ENCODE results near the gene SLC6A11. TPM values are rescaled to one million over a fixed set of nuclear protein-coding genes. Genes with fewer than 3 reads are reported as not detected.

Gene SLC6A11
- total and polyA plus RNA-seq, 2 of the 8 experiments (the other 6 are each of a cell fraction or from before 2014, with no cell fraction given), result 0.78 to 1.5 TPM

GRCh38 chr3:10928961-10929471, 113.0 kb downstream of the SLC6A11 start (continued):
- TF ChIP-seq SIN3A (conservative IDR thresholded peaks at IDR 0.05 in 1 of 2, IDR thresholded peaks at IDR 0.05 in 1 of 2; ENCODE audit: low read depth in 1 of 2, low read length in 2 of 2), result no peak
- TF ChIP-seq RFX5 (IDR thresholded peaks at IDR 0.05; ENCODE audit: borderline replicate concordance, low read depth, low read length), result no peak
- no peak for TF ChIP-seq NANOG (IDR thresholded peaks at IDR 0.05; ENCODE audit: insufficient read depth, low read depth, low read length, poor library complexity, severe bottlenecking)
- TF ChIP-seq CHD2 (IDR thresholded peaks at IDR 0.05; ENCODE audit: low read length), result no peak
- TF ChIP-seq EZH2 (IDR thresholded peaks at IDR 0.05; ENCODE audit: low read depth, low read length, severe bottlenecking), result no peak
- no peak for TF ChIP-seq SAP30 (IDR thresholded peaks at IDR 0.05; ENCODE audit: insufficient read depth, insufficient replicate concordance, low read length)

All from H1 (cell line).